Colon (tissue), 2 donors: ENCODE measurements around the gene SELENOT.
"Not testable (repeated sequence)": the region's sequence is repeated elsewhere in the genome, so short reads cannot be mapped to it uniquely, and the experiment has no call there.

Source experiments
- FAIRE-seq: peaks from 2 replicates; lab custom pipeline; 2012; peaks lifted over from hg19 to GRCh38; lab: Jason Lieb, UNC
- donor health status: control.
- donor health status: control.

SELENOT gene

GRCh38 chr3:150603153-150603979 is at the start of gene SELENOT:
SELENOT (plus strand) TSS chr3:150603321; CDS start chr3:150603363, 42 bp downstream.
- FAIRE-seq, result no peak

- no peak for FAIRE-seq
Observed at GRCh38 chr3:150555859-150556436, 47.2 kb upstream of the SELENOT start.

GRCh38 chr3:150556792-150557191 is 46.3 kb upstream of the SELENOT start:
- no peak for FAIRE-seq

- no peak for FAIRE-seq
Observed at GRCh38 chr3:150557725-150558124, 45.4 kb upstream of the SELENOT start.

GRCh38 chr3:150564243-150564642 is 38.9 kb upstream of the SELENOT start:
- no peak for FAIRE-seq

GRCh38 chr3:150567328-150567727 is 35.8 kb upstream of the SELENOT start:
- no peak for FAIRE-seq

- FAIRE-seq, result no peak
Observed at GRCh38 chr3:150577855-150578254, 25.3 kb upstream of the SELENOT start.

- no peak for FAIRE-seq
Observed at GRCh38 chr3:150581174-150581573, 21.9 kb upstream of the SELENOT start.

GRCh38 chr3:150582620-150583019 is 20.5 kb upstream of the SELENOT start:
- no peak for FAIRE-seq

GRCh38 chr3:150583028-150583427 is 20.1 kb upstream of the SELENOT start:
- FAIRE-seq, result no peak

- FAIRE-seq, result no peak
Observed at GRCh38 chr3:150588027-150588830, 14.9 kb upstream of the SELENOT start.

- FAIRE-seq, result no peak
Observed at GRCh38 chr3:150589759-150590158, 13.4 kb upstream of the SELENOT start.

GRCh38 chr3:150594150-150594549 is 9.0 kb upstream of the SELENOT start:
- FAIRE-seq, result no peak

GRCh38 chr3:150597646-150598045 is 5.5 kb upstream of the SELENOT start:
- FAIRE-seq, result no peak

GRCh38 chr3:150599611-150600297 is 3.4 kb upstream of the SELENOT start:
- no peak for FAIRE-seq

- FAIRE-seq, result not testable (repeated sequence)
Observed at GRCh38 chr3:150600647-150601530, 2.2 kb upstream of the SELENOT start.

GRCh38 chr3:150602426-150603152 is 532 bp upstream of the SELENOT start:
- no peak for FAIRE-seq

- FAIRE-seq, result no peak
Observed at GRCh38 chr3:150603980-150604319, 829 bp downstream of the SELENOT start.

GRCh38 chr3:150605998-150606641 is 3.0 kb downstream of the SELENOT start:
- FAIRE-seq, result no peak
